Femur (tissue), 1 donor: Measurements from ENCODE around the gene GZMM.

Source experiments
- DNase-seq: peaks from one replicate; pipeline ENCODE4 v3.0.0-alpha.2; 2017

Gene GZMM

DNA sequence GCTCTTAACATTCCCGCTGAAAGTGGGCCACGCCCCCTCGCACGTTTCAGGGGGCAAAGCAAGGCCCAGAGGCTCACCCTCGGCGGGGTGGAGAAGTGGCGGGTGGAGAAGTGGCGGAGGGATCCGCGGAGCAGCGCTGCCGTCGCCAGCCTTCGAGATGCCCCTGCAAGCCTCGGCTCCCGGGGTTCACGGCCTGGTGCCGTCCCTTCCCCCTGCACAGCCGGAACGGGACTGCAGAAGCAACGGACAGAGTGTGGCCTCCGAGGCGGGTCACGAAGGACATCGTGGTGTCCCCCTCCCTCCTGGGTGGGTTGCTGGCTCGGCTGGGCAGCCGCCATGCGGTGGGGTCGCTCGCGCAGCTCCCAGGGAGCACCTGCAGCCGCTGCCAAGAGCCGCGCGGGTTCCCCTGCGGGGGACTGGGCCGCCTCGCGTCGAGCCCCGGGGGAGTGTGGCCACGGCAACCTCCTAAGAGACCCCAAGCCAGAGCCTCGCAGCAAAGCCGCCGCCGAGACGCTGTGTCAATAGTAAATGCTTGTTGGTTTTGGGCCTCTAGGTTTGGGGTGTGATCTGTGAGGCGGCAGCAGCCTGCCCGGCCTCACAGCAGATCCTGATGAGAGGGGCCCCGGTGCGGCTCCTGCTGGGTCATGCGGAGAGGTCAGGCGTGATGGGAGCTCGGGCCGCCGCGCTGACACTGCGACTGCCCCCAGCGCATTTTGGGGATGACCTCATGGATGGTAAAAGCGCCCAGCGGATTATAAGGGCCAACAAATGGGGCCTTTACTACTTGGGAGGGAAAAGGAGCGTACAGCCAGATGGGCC, 31.1 kb upstream of the GZMM start:
- DNase-seq: peak; percentile 35

- no peak for DNase-seq
Measured at GRCh38 chr19:513368-514165, 30.3 kb upstream of the GZMM start.

- DNase-seq: no peak
Measured at GRCh38 chr19:514166-514663, 29.6 kb upstream of the GZMM start.

DNA sequence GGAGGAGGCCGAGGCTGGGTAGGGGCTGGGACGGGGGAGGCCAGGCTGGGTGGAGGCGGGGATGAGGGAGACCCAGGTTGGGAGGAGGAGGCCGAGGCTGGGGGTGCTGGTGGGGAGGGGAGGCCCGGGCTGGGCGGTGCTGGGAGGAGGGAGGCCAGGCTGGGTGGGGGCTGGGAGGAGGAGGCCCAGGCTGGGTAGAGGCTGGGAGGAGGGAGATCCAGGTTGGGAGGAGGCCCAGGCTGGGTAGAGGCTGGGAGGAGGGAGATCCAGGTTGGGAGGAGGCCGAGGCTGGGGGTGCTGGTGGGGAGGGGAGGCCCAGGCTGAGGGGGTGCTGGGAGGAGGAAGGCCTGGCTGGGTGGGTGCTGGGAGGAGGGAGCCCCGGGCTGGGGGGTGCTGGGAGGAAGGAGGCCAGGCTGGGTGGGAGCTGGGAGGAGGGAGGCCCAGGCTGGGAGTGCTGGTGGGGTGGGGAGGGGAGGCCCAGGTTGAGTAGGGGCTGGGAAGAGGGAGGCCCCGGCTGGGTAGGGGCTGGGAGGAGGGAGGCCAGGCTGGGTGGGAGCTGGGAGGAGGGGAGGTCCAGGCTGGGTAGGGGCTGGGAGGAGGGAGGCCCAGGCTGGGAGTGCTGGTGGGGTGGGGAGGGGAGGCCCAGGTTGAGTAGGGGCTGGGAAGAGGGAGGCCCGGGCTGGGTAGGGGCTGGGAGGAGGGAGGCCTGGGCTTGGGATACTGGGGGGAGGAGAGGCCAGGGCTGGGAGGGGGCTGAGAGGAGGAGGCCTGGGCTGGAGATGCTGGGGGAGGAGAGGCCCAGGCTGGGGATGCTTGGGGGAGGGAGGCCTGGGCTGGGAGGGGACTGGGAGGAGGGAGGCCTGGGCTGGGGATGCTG, 25.9 kb upstream of the GZMM start:
- peak; percentile 95 for DNase-seq

DNA sequence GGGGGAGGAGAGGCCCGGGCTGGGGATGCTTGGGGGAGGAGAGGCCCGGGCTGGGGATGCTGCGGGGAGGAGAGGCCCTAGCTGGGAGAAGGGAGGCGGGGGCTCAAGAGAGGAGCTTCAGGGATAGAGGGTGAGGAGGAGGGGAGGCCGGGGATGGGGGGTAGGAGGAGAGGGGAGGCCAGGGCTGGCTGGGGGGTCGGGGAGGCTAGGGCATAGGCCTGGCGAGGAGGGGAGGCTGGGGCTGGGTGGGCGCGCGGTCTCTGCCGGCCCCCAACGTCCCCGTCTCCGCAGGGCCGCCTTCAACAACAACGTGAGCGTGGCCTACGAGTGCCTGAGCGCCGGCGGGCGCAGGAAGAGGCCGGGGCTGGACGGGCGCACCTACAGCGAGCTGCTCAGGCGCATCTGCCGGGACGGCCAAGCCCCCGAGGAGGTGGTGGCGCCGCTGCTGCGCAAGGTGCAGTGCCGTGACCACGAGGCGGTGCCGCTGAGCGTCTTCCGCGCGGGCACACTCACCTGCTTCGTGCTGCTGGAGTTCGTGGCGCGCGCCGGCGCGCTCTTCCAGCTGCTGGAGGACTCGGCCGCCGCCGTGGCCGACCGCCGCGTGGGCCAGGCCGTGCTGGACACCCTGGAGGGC, 25.1 kb upstream of the GZMM start:
- DNase-seq: no peak

GRCh38 chr19:519449-519865, 24.4 kb upstream of the GZMM start:
- no peak for DNase-seq

DNA sequence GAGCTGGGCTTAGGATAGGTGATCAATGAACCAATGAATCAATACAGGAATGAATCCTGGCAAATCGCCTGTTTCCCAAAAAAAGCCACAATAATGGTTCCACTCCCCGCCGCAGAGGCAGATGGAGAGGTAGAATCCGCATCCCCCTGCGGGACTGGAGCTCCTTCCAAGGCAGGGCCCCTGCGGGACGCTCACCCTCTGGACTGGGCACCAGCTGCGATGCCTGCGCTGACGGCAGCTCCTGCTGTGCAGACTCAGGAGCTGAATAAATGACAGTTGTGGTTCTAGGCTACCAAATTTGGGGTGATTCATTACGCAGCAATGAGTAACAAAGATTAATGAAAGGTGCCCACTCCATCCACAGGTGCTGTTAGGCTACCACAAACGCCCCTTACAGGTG, 21.1 kb upstream of the GZMM start:
- peak; percentile 19 for DNase-seq

DNA sequence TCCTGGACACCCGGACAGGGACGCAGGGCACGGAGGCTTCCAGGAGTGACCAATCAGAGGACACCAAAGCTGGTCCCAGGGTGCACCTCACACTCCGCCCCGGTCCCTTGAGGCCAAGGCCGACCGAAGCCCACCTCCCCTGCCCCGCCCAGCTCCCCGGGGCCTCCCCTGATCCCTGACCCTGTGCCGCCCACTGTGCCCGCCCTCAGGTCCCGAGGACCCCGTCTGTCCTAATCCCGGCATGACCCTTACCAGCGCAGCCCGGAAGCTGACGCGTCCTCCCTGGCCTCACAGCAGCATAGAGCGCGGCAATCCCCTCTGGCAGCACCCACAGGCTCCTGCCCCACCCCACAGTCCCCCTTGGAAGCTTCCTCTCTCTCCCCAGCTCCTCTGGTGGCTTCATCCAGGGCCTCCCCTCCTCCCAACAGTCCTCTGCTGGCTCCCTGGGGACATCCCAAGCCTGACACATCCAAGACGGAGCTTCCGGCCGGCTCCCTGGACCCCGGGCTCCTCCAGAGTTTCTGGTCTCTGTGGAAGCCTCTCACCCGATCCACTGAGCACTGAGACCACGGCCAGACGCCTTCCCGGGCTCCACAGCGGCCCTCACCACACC, 19.7 kb upstream of the GZMM start:
- DNase-seq: peak; percentile 32

DNA sequence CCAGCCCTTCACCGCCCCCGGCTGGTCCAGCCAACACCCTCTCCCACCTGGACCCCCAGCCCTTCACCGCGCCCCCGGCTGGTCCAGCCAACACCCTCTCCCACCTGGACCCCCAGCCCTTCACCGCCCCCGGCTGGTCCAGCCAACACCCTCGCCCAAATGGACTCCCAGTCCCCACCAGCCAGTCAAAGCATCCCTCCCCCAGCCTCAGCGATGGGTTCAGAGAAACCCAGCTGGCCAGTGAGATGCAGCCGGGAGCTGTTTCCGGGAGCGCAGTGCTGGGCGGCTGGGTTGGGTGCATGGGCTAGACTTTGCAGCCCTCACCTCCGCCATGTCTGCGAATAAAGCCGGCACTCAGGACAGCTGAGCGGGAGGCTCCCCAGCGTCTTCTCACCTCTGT, 18.8 kb upstream of the GZMM start:
- peak; percentile 19 for DNase-seq

DNA sequence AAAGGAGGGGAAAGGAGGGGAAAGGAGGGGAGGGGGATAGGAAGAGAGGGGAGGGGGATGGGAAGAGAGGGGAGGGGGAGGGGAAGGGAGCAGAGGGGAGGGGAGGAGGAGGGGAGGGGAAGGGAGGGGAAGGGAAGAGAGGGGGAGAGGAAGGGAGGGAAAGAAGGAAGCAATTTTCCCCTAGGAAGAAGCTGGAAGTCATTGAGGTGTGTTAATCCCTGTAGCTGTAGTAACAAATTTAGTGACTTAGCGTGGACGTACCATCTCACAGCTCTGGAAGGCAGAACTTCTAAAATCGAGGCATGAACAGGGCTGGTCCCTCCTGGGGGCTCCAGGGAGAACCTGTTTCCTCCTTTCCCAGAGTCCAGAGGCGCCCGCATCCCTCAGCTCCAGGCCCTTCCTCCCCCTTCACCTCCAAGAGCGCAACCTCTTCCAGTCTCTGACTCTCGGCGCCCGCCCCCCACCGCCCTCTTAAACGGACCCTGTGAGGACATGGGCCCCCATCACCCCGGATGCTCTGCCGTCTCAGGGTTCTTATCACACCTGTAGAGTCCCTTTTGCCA, 17.9 kb upstream of the GZMM start:
- DNase-seq: no peak

- peak; percentile 28 for DNase-seq
Measured at GRCh38 chr19:530134-531008, 13.5 kb upstream of the GZMM start.

- DNase-seq: peak; percentile 93
Measured at GRCh38 chr19:531009-531752, 12.7 kb upstream of the GZMM start.

DNA sequence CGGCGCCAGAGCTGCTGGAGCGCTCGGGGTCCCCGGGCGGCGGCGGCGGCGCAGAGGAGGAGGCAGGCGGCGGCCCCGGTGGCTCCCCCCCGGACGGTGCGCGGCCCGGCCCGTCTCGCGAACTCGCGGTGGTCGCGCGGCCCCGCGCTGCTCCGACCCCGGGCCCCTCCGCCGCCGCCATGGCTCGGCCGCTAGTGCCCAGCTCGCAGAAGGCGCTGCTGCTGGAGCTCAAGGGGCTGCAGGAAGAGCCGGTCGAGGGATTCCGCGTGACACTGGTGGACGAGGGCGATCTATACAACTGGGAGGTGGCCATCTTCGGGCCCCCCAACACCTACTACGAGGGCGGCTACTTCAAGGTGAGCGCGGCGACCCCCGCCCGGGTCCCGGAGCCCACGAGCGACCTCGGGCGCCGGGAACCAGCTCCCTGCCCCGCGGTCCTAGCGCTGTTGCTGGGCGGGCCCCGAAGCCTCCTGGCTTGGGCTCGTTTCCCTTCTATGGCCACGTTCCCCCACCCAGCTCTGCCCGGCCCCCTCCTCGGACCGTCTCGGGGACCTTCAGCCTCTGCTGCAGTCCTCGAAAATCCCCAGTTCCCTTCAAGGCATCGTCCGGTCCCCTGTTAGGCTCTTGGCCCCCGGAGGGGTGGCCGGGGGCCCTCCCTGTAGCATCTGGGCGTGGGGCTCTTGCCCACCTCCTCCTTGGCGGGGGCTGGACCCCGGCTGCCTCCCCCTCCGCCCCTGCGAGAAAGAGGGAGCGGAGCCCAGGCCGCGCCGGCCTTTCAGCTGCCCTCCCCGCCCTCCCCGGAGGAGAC, 11.9 kb upstream of the GZMM start, which contains the start of gene CDC34:
CDC34 (plus strand) TSS at position 8 of the 808 bp plus-strand sequence; CDS start at position 180, 172 bp downstream.
- DNase-seq: no peak

GRCh38 chr19:532561-533363, 11.1 kb upstream of the GZMM start:
- DNase-seq: peak; percentile 82

DNA sequence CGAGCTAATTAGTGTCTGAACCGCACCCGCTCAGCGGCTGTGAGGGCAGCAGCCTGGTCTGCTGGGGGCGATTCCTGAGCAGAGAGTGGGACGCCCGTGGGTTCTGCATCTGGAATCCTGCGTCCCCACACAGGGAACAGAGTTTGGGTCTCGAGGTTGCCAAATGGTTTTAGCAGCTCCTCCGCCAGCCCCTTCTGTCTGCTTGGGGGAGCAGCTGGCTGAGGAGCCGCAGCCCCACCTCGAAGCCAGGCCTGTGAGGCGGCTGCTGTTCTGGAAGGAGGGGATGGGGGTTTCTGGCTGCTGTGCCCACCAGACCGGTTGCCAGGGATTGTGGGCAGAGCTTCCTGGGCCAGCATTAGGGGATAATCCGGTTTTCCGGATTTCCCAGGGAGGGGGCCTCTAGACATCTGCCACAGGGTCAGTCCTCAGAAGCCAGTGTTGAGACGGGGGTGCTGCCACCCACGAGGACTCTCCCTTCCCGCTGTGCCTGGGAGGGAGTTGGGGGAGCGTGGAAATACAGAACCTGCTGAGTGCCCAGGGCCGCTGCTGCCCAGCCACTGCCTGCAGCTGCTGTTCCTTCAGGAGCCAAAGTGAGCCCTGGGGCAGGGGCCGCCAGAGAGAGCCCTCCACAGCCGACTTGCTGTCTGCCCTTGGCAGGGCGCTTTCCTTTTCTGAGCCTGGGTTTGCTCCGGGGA, 10.3 kb upstream of the GZMM start:
- DNase-seq: peak; percentile 34

DNA sequence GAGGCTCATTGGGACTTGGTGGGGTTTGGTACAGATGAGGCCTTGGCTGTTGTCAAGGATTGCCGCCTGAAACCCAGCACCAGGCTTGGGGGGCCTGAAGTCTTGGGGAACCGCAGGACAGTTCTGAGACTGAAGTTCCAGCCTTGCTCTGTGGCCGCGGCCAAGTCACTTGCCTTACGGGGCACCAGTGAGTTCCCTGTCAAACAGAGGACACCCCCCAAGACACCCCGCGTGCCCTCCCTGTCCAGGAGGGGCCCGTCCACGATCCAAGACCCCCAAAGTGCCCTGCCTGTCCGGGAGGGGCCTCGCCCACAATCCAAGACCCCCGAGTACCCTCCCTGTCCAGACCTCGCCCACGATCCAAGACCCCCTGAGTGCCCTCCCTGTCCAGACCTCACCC, 9.8 kb upstream of the GZMM start:
- peak; percentile 24 for DNase-seq
